DND-41 (cell line): Measurements from ENCODE around the gene ANXA1.

Experiments used
- ATAC-seq: fragments of 200-7000 bp; cut with Tn5 transposase; 3 replicates; pipeline ENCODE4 v1.9.1; 2021; ENCODE audit warnings: low read depth; ENCODE audit not compliant: insufficient read depth
- DNase-seq: peaks from one replicate; pipeline ENCODE4 v3.0.0-alpha.2; 2020
- H2AFZ ChIP-seq: 2 replicates; pipeline ENCODE4 v1.6.0; 2012; ENCODE audit warnings: low read depth, low read length
- H3K27ac ChIP-seq: 2 replicates; pipeline ENCODE4 v1.5.1; 2012; ENCODE audit warnings: low read length, inconsistent platforms
- H3K27me3 ChIP-seq: fragments of 200-600 bp; sonication (generic); 2 replicates; pipeline ENCODE4 v1.6.0; 2012; ENCODE audit warnings: low read length, mild to moderate bottlenecking, inconsistent platforms; ENCODE audit not compliant: insufficient read depth, poor library complexity
- H3K36me3 ChIP-seq: 2 replicates; pipeline ENCODE4 v1.5.1; 2012; ENCODE audit warnings: low read length, inconsistent platforms; ENCODE audit not compliant: insufficient read depth
- H3K4me1 ChIP-seq: 2 replicates; pipeline ENCODE4 v1.5.1; 2012; ENCODE audit warnings: mild to moderate bottlenecking, low read length; ENCODE audit not compliant: insufficient read depth
- H3K4me2 ChIP-seq: 2 replicates; pipeline ENCODE4 v1.6.0; 2012; ENCODE audit warnings: mild to moderate bottlenecking, moderate library complexity, low read length, inconsistent platforms; ENCODE audit not compliant: insufficient read depth
- H3K4me3 ChIP-seq, 2 experiments: fragments of 200-600 bp in 1 of 2; shearing (Covaris generic) in 1 of 2; 2 replicates each; pipeline ENCODE4 v1.5.1; 2012 to 2016; ENCODE audit warnings: inconsistent platforms in 2 of 2, low read length in 2 of 2, mild to moderate bottlenecking in 2 of 2, low read depth in 1 of 2, moderate library complexity in 1 of 2
- H3K79me2 ChIP-seq: 2 replicates; pipeline ENCODE4 v1.6.0; 2012; ENCODE audit warnings: low read length, inconsistent platforms; ENCODE audit not compliant: insufficient read depth
- H3K9ac ChIP-seq: 2 replicates; pipeline ENCODE4 v1.6.0; 2012; ENCODE audit warnings: low read depth, mild to moderate bottlenecking, inconsistent platforms, low read length, moderate library complexity
- H3K9me3 ChIP-seq: 2 replicates; pipeline ENCODE4 v1.5.1; 2012; ENCODE audit warnings: low read length, moderate library complexity, mild to moderate bottlenecking, inconsistent platforms; ENCODE audit not compliant: insufficient read depth, severe bottlenecking
- H4K20me1 ChIP-seq: 2 replicates; pipeline ENCODE4 v1.6.0; 2012; ENCODE audit warnings: low read length; ENCODE audit not compliant: insufficient read depth
- CTCF ChIP-seq: IDR thresholded peaks from 2 replicates; pipeline ENCODE4 v1.5.1; 2012; ENCODE audit warnings: borderline replicate concordance, low read length, moderate library complexity, mild to moderate bottlenecking; ENCODE audit not compliant: poor library complexity, severe bottlenecking; ENCODE audit errors: extremely low read depth
- EZH2 ChIP-seq: IDR thresholded peaks from 3 replicates; pipeline ENCODE4 v1.6.1; 2012; ENCODE audit warnings: borderline replicate concordance, low read depth, mild to moderate bottlenecking, moderate library complexity, low read length, inconsistent platforms; ENCODE audit not compliant: severe bottlenecking

ANXA1 gene

GRCh38 chr9:73199448-73199847 is 47.8 kb downstream of the ANXA1 start:
- Histone ChIP-seq H3K4me1 (peaks cover 24% of the 10 kb centered on the region), H3K9ac (no peak overlapping the region), H3K4me2 (no peak overlapping the region), H3K9me3 (no peaks in the 10 kb centered on the region), H3K27me3 (no peaks in the 10 kb centered on the region), H2AFZ (no peak overlapping the region), H4K20me1 (no peaks in the 10 kb centered on the region), H3K4me3 (no peak overlapping the region), H3K79me2 (no peaks in the 10 kb centered on the region), H3K36me3 (no peaks in the 10 kb centered on the region), H3K27ac (no peak overlapping the region)
- ATAC-seq: no peak
- TF ChIP-seq CTCF (no peak), EZH2 (no peak)
- no peak for DNase-seq

- TF ChIP-seq EZH2 (no peak), CTCF (no peak)
- Histone ChIP-seq H3K9me3 (no peaks in the 10 kb centered on the region), H3K79me2 (no peaks in the 10 kb centered on the region), H3K27me3 (no peaks in the 10 kb centered on the region), H3K27ac (no peak overlapping the region), H3K4me3 (no peak overlapping the region), H4K20me1 (no peaks in the 10 kb centered on the region), H3K4me1 (peaks cover 24% of the 10 kb centered on the region), H3K9ac (no peak overlapping the region), H3K4me2 (no peak overlapping the region), H3K36me3 (no peaks in the 10 kb centered on the region), H2AFZ (no peak overlapping the region)
- ATAC-seq (no peak), DNase-seq (no peak)
Measured at GRCh38 chr9:73199886-73200285, 48.2 kb downstream of the ANXA1 start.

- peaks cover 24% of the 10 kb centered on the region for H3K4me1 ChIP-seq
- peak overlapping the region; percentile 40 for H2AFZ ChIP-seq
- no peak overlapping the region for H3K4me2 ChIP-seq
- no peaks in the 10 kb centered on the region for H3K27me3 ChIP-seq
- H3K9me3 ChIP-seq: no peaks in the 10 kb centered on the region
- ATAC-seq (peak; percentile 66), DNase-seq (no peak)
- no peak for TF ChIP-seq EZH2
- TF ChIP-seq CTCF: peak; percentile 74
- no peak overlapping the region for H3K9ac ChIP-seq
- H3K4me3 ChIP-seq: no peak overlapping the region
- H3K79me2 ChIP-seq: no peaks in the 10 kb centered on the region
- no peaks in the 10 kb centered on the region for H4K20me1 ChIP-seq
- H3K27ac ChIP-seq: peak overlapping the region; percentile 46; the same call in 1 of the 2 replicates
- no peaks in the 10 kb centered on the region for H3K36me3 ChIP-seq
Measured at GRCh38 chr9:73200694-73201452, 49.2 kb downstream of the ANXA1 start.
